K562 (cell line): ENCODE data around the gene IGSF23. TPM values are rescaled to one million over a fixed set of nuclear protein-coding genes. Genes with fewer than 3 reads are reported as not detected.

Experiments used
- ATF4 ChIP-seq: fragments of 450-650 bp; formaldehyde crosslinking; IDR thresholded peaks from 2 replicates; pipeline ENCODE4 v1.4.0; 2022; ENCODE audit warnings: mild to moderate bottlenecking, moderate library complexity
- CBX1 ChIP-seq: sonication (generic); IDR thresholded peaks from 2 replicates; pipeline ENCODE4 v1.6.1; 2016; ENCODE audit warnings: antibody characterized with exemption, low read depth, mild to moderate bottlenecking
- CTCFL ChIP-seq: IDR thresholded peaks from 2 replicates; pipeline ENCODE4 v1.6.1; 2011; ENCODE audit warnings: borderline replicate concordance, low read depth, mild to moderate bottlenecking, moderate library complexity, low read length; ENCODE audit not compliant: insufficient read depth, poor library complexity, severe bottlenecking
- HNRNPH1 ChIP-seq: fragments of 200-400 bp; formaldehyde crosslinking; optimal IDR thresholded peaks from 2 replicates; pipeline ENCODE3; 2017; ENCODE audit warnings: low read depth, mild to moderate bottlenecking, low read length, moderate library complexity
- KAT2B ChIP-seq: IDR thresholded peaks from one replicate; pipeline ENCODE4 v1.6.1; 2012; ENCODE audit warnings: low read depth, mild to moderate bottlenecking, control low read depth, inconsistent platforms, low read length, moderate library complexity
- MCM2 ChIP-seq: fragments of 450-650 bp; IDR thresholded peaks from 2 replicates; pipeline ENCODE4 v1.6.1; 2017; ENCODE audit warnings: low read depth, mild to moderate bottlenecking
- MEIS2 ChIP-seq: fragments of 450-650 bp; IDR thresholded peaks from 2 replicates; pipeline ENCODE4 v1.6.1; 2014; ENCODE audit warnings: mild to moderate bottlenecking; ENCODE audit not compliant: partially characterized antibody
- PCBP1 ChIP-seq: fragments of 200-400 bp; formaldehyde crosslinking; IDR thresholded peaks from 2 replicates; pipeline ENCODE4 v1.6.1; 2018; ENCODE audit warnings: mild to moderate bottlenecking, low read depth, low read length; ENCODE audit not compliant: poor library complexity, severe bottlenecking
- PML ChIP-seq: IDR thresholded peaks from 2 replicates; pipeline ENCODE4 v1.6.1; 2012; ENCODE audit warnings: low read length, inconsistent platforms
- SIRT6 ChIP-seq: IDR thresholded peaks from one replicate; pipeline ENCODE4 v1.6.1; 2012; ENCODE audit warnings: low read depth, mild to moderate bottlenecking, control low read depth, inconsistent platforms, low read length, moderate library complexity
- ZNF274 ChIP-seq: IDR thresholded peaks from 2 replicates; pipeline ENCODE4 v1.6.1; 2011; ENCODE audit warnings: low read depth, mild to moderate bottlenecking, low read length, moderate library complexity, borderline replicate concordance
- polyA plus RNA-seq, 8 experiments: library from polyadenylated mRNA; depleted of rRNA in 4 of 8; stranded (reverse) in 5 of 8; unstranded in 3 of 8; fragments of >200 nt; fragmentation: Nextera tagmentation in 2 of 8; fragmentation: Illumina TruSeq in 1 of 8; extraction: Ambion mirVana in 2 of 8; extraction: Trizol in 1 of 8; gene quantifications; 2 replicates each; pipeline versions ENCODE4 v1.2.1 to v1.2.3, GENCODE V29; 2011 to 2014; ENCODE audit warnings: inconsistent platforms in 1 of 8, missing spikeins in 1 of 8
- total RNA-seq, 7 experiments: library from RNA; depleted of rRNA in 6 of 7; stranded (reverse); fragments of >200 nt in 6 of 7; fragmentation: Illumina TruSeq in 2 of 7; extraction: Trizol in 2 of 7; gene quantifications; 2 replicates each; pipeline versions ENCODE4 v1.2.1 to v1.2.3, GENCODE V29; 2011 to 2021; ENCODE audit warnings: low replicate concordance in 1 of 7
- TF ChIP-seq, protein P1 (sequence below): fragments of 250-450 bp; sonication (Bioruptor Pico); IDR thresholded peaks from 2 replicates; pipeline ENCODE4 v1.5.0; 2021; ENCODE audit warnings: mild to moderate bottlenecking, moderate library complexity
- TF ChIP-seq, protein P2 (sequence below): fragments of 150-350 bp; conservative IDR thresholded peaks from 2 replicates; pipeline ENCODE4 v1.6.1; 2014; ENCODE audit warnings: low read length

IGSF23 gene
- total and polyA plus RNA-seq, 9 of the 15 experiments (the other 6 are each of a cell fraction or from before 2014, with no cell fraction given): not detected

GRCh38 chr19:44585371-44586133 lies 27.8 kb upstream of the IGSF23 start (continued):
- TF ChIP-seq ATF4 (CRISPR knock-in tag) (no peak), MCM2 (no peak), PML (peak; percentile 51; the same call in 1 of the 2 replicates), ZNF274 (no peak), CTCFL (no peak), MEIS2 (peak; percentile 61), CBX1 (peak; percentile 41; the same call in 1 of the 2 replicates), KAT2B (no peak), SIRT6 (no peak), PCBP1 (no peak), HNRNPH1 (no peak)
- TF ChIP-seq, protein P1, sequence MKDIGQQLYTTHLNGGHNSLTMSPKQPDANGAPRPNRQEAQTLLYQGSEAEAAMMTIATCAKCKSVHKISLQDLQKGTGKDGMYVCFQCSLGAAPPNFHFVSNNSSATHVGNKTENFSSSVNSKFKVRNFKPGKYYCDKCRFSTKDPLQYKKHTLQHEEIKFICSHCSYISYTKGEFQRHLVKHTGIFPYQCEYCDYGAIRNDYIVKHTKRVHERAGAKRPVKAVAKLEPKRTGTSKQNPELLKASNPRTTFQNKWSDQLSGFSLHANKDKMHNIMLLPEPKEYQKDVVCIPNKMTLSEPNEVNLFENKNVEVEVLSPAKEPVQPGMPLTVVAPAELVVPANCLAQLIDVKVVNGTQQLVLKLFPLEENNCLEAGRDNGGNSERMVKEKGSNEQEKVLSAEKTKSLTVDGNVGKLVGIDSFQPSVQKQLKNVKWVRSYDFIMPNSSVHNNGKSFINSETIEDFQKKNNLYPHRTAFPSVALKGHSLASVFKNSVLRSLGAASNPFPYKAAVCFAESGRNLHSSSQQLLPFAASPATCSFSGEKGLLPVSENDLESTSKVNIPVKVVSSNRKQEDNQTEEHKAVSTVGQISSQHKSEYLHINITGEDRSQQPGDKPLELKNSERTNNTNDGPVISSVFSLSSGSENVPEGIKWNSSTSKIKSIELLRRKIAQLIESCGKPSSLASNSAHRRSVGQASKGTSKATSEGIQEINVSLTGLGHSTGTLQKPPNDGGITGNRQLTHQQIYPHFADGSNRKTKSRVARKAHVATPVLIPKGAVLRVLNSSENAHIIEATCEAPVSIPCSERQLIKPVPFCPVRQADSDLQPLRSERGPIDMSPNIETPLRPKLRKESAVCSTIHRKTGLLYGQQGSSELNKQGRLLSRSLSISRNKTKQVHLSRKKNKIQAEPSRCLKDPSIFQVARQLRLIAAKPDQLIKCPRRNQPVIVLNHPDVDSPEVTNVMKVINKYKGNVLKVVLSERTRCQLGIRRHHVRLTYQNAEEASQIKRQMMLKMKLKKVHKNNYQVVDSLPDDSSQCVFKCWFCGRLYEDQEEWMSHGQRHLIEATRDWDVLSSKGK (CRISPR knock-in tag): no peak
- TF ChIP-seq, protein P2, sequence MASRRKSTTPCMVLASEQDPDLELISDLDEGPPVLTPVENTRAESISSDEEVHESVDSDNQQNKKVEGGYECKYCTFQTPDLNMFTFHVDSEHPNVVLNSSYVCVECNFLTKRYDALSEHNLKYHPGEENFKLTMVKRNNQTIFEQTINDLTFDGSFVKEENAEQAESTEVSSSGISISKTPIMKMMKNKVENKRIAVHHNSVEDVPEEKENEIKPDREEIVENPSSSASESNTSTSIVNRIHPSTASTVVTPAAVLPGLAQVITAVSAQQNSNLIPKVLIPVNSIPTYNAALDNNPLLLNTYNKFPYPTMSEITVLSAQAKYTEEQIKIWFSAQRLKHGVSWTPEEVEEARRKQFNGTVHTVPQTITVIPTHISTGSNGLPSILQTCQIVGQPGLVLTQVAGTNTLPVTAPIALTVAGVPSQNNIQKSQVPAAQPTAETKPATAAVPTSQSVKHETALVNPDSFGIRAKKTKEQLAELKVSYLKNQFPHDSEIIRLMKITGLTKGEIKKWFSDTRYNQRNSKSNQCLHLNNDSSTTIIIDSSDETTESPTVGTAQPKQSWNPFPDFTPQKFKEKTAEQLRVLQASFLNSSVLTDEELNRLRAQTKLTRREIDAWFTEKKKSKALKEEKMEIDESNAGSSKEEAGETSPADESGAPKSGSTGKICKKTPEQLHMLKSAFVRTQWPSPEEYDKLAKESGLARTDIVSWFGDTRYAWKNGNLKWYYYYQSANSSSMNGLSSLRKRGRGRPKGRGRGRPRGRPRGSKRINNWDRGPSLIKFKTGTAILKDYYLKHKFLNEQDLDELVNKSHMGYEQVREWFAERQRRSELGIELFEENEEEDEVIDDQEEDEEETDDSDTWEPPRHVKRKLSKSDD: no peak
